GM21723 (cell line): Measurements from ENCODE around the gene GPI.

Experiments used
- ATAC-seq: cut with Tn5 transposase; IDR thresholded peaks from one replicate; pipeline ENCODE4 v1.9.1; 2021; ENCODE audit warnings: mild to moderate bottlenecking, moderate library complexity; ENCODE audit not compliant: unreplicated experiment

The GPI gene

DNA sequence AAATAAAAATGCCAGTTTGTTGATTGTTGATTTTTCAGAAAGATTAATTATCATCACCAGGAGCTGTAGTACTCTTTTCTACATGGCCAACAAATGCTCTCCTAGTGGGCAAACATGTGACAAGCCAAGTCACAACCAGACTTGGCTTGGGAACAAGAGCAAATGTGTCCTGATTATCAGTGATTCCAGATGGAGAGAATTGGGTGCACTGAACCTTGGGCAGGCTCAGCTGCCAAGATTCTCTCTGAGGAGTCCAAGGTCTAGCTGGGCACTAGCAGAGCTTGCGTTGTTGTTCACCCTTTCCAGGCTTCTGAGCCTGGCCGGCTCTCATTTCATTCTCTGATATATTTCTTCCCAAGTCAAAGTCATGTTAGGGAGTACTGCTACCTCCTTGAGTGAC is 27.3 kb upstream of the GPI start:
- ATAC-seq, result no peak

DNA sequence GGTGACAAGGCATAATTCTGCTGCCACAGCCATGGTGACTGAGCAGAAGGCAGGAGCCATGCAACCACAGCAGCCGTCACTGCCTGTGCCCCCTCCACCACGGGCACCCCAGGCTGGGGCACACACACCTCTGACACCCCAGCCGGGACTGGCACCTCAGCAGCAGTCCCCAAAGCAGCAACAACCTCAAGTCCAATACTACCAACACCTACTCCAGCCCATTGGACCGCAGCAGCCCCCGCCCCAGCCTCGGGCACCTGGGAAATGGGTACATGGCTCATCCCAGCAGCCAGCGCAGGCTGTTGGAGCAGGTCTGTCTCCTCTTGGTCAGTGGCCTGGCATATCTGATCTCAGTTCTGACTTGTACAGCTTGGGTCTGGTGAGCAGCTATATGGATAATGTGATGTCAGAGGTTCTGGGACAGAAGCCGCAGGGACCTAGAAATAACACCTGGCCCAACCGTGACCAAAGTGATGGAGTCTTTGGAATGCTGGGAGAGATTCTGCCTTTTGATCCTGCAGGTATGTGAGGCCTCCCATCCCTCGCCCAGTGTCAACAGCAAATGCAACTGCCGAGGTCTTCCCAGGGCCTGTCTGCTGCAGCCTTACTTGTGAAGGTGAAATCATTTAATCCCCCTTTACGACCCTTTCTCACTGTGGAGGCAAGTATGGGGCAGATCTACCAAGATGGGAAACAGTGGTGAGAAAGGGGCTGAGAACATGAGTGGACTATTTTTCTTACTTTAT is 22.9 kb upstream of the GPI start:
- ATAC-seq, result no peak

DNA sequence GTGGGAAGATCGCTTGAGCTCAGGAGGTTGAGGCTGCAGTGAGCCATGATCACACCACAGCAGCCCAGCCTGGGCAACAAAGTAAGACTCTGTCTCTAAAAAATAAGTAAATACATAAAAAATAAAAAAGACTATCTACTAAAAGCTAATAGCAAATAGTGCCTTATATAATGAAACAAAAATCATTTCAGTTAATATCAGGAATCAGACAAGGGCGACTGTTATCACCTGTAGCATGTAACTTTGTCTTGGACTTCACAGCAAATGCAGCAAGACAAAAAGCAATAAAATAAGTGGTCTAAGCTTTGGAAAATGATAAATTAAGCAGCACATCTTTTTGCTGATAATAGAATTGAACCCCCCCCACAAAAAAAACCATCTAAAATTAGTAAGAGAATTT is 21.2 kb upstream of the GPI start:
- ATAC-seq, result no peak

DNA sequence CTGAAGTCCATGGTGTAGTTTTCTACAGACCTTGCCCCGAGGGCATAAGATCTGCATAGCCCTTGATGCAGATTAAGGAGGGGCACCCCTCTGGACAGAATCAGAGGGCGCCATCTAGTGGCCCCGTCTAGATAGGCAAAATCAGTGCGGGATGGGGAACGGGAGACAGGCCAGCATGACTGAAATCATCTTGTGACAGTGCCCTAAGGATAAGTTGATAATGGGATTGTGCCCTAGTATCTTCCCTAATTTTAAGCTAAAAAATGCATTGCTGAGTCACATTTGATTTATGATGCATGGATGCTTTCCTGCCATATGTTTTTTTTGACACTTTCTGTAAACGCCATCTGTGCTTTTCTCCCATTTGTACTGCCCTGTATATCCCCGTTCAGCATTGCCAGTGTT is 19.0 kb upstream of the GPI start:
- ATAC-seq, result no peak

DNA sequence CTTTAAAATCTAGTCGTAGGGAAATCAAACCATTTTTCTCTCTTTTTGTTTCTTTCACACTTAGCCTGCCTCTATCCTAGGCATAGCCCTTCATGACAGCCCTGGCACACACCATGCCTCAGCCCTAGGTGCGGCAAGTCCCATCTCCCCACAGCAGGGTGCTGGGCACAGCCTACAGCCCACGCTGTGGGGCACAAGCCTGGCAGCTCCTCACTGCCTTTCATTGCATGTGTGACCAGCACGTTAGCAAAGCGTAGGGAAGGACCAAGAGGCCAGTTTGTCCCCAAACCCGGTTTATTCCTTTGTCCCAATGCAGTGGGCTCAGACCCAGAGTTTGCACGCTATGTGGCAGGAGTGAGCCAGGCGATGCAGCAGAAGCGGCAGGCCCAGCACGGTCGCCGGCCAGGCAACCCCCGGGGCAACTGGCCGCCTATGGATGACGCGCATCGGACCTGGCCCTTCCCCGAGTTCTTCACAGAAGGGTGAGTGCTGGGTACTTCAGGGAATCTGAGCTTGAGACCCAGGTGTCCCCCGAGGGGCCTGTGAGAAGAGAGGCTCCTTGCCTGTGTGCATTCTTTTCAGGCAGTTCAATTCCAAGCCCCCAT is 17.3 kb upstream of the GPI start:
- no peak for ATAC-seq

DNA sequence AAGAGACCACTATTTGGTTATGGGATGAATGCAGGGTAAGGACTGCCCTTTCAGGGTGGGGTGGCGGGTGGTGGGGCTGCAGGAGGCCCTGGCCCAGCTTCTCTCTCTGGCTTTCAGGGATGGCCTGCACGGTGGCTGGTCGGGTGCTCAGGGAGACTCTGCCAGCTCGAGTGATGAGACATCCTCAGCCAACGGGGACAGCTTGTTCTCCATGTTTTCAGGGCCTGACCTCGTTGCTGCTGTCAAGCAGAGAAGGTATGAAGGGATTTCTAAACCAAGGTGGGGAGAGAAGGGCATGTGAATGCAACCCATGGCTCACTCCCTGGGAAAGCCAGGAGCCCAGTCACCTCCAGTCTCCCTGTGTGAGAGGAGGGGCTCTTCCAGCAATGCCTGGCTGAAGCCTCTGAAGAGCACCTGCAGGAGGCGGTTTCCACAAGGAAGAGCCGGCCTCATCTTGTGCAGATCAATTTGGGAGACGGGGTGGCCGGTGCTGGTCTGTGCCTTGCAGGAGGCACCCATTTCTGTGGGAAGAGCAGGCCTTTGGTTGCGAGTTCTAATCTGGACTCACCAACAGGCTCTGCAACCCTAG is 16.0 kb upstream of the GPI start:
- no peak for ATAC-seq

DNA sequence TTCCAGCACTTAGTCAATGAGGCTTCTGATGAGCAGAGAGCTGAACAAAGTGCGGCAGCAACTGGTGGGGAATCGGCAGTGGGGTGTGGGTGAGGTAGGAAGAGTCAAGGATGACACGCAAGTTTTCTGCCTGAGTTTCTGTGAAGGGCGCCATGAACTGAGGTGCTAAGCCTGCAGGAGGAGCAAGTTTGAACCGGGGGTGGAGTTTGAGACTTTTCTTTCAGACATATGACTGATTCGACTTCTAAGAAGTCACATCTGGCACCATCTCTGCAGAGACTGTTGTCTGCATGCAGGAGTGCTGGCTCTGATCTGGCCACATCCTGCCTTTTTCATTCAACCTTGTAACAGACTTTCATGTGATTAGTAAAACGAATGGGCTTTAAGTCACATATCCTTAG is 14.8 kb upstream of the GPI start:
- ATAC-seq, result no peak

DNA sequence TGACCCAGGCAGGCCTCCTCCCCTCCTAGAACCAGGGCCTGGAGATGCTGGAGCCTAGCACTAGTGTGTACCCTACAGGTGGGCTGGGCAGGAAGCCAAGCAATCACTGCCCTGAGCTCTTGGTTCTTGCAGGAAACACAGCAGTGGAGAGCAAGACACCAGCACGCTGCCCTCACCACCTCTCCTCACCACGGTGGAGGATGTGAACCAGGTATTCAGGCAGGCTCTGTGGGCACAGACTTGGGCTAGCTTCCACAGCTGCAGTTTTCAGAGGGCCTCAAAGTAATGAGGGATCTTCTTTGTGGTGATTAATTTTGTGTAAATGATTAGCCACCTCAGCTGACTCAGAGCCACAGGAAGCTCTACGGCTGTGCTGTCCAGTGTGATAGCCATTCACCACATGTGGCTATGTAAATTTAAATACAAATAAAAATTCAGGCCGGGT is 13.6 kb upstream of the GPI start:
- no peak for ATAC-seq

DNA sequence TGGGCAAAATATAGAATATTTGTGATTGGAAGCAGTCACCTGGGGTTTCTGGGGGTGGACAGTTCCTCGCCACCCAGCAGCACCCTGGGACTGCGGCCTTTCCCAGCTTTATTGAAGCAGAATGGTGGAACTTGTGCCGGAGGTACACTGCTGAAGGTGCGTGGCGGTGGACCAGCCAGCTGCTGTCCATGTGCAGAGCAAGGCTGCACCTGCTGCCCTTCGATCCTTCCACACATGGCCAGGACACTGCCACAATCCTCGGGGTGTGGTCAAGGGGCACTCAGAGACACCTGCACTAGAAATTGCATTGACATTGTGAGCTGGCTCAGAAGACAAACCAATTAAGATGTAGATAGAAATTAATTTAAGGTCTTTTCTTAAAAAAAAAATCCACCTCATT is 11.4 kb upstream of the GPI start:
- ATAC-seq, result no peak

DNA sequence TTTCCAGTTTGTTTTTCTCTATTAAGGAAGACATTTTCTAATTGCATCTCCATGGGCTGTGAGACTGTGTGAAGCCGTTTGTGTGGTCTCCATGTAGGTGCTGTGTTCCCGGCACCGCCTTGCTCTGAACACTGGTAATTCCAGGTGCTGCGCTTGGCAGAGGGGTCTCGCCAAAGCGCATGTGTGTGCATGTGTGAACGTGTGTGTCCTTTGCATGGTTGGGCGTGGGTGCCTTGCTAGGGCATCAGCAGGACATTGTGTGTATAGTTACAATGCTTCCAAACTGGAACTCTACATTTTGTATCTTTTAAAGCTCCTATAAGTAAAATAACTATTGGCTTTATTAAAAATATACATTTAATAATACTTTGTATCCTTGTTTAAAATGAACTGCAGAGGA is 9.8 kb upstream of the GPI start:
- ATAC-seq, result no peak

DNA sequence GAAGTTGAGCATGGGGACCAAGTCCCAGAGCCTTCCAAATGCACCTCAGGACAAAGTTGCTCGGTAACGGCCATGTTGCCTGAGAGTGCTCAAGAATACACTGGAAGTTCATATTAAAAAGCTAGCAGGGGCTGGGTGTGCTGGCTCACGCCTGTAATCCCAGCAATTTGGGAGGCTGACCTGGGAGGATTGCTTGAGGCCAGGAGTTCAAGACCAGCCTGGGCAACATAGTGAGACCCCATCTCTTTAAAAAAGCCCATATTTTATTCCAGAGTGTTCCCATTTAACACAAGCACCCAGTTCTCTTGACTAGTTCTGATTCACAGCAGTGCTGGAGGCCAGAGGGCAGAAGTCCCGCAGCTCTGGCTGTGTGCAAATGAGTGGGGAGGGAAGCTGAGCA is 8.1 kb upstream of the GPI start:
- ATAC-seq, result no peak

DNA sequence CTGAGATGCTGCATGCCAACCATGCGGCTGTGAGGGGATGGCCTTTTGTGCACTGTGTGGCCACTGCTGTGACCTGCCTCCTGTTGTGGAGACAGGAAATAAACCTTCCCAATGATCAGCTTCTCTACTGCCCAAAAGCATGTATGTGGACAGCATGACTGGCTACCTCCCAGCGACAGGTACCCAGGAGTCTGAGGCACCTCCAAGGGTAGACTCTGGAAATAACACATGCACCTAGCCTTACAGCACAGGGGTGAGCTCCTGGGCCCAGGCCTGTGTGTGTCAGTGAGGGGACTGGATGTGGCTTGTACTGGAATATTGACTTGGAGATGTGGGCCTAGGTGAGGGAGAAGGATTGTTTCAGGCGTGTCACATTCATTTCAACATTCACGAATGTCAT is 7.6 kb upstream of the GPI start:
- ATAC-seq, result no peak

DNA sequence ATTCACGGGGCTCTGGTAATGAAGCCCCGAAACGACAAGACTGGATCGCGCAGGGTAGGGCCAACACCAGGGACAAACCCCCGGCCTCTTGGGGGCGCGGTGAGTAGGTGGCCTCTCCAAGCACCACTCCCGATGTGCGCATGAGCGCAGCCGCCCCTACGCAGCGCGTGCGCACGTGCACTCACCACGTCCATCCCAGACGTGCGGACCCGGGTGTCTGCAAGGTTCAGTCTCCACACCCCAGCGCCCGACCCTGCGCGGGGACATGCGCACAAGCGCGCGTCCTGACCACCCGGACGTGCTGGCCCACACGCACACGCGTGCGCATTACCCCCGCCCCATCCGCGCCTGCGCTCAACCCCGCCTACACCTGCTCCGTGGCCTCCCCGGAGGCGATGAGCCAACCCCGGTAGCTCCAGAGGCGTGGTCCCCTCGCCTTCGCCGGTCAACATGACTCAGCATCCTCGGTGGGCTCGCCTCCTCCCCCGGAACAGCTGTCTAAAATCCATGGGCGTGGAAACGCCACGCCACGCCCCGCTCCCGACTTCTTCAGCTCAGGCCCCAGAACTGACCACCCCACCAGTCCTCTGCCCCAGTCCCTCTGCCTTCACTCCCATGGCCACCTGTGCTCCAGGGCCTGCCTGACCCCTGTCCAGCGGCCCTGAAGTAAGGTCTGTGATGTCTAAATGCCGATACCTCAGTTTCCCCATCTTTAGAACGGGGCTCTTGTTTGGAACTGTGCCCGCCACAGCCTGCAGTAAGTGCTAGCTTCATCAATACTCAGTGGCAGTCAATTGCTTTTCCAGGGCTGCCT is 5.6 kb upstream of the GPI start:
- ATAC-seq, result peak; percentile 85

DNA sequence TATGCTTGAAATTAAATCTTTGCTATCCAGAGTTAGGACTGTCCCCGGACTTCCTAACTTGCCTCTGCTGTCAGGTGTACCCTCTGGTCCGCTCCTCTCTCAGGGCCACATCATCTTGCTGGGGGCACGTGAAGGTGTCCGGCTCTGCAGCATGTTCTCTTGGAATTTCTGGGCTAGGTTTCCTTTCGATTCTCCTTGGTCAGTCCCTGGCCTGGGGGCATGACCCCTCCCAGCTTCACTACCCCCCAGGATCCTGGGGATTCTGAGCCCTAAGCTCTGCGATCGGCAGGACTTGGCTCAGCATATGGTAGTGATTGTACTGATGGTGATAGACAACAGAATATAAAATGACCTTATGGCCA is 5.1 kb upstream of the GPI start:
- ATAC-seq, result no peak

DNA sequence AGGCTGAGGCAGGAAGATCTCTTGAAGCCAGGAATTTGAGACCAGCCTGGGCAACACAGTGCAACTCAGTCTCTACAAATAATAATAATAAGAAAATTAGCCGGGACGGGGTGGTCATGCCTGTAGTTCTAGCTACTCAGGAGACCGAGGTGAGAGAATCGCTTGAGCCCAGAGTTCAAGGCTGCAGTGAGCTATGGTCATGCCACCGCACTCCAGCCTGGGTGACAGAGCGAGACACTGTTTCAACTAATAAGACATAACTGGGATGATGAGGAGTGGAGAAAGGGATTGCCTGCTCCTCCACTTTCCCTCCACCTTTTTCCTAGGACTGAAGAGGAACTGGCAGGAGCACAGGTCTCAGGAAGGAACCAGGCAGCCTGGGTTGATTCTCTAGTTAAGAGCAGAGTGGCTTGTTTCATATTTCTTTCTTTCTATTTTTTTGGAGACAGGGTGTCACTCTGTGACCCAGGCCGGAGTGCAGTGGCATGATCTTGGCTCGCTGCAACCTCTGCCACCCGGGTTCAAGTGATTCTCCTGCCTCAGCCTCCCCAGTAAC is 4.6 kb upstream of the GPI start:
- no peak for ATAC-seq

DNA sequence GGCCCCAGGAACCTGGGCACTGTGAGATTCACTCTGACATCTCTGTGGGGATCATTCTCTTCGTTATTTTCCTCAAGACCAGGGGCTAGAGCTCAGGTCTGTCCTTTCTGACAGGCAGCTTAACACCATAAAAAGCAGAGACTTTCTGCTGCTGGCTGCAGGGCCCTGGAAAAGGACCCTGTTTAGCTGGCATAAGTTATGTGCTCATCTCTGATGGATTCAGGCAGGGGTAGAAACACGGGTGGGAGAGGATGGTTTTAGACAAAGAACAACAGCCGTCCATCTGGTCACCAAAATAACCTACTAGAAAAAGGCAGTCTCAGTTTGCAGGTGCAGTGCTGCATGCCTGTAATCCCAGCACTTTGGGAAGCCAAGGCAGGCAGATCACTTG is 2.3 kb upstream of the GPI start:
- ATAC-seq, result no peak

DNA sequence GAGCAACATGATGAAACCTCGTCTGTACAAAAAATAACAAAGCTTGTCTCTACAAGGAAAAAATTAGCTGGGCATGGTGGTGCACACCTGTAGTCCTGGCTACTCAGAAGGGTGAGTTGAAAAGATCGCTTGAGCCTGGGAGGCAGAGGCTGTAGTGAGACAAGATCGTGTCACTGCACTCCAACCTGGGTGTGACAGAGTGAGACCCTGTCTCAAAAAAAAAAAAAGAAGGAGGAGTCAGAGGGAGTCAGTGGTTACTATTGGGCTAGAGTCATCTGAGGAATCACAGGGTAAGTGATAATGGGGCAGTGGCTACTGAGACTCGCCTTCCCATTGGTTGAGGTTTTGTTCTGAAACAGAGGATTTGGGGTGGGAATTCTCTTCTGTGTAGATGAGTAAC is 1.9 kb upstream of the GPI start:
- ATAC-seq, result no peak

DNA sequence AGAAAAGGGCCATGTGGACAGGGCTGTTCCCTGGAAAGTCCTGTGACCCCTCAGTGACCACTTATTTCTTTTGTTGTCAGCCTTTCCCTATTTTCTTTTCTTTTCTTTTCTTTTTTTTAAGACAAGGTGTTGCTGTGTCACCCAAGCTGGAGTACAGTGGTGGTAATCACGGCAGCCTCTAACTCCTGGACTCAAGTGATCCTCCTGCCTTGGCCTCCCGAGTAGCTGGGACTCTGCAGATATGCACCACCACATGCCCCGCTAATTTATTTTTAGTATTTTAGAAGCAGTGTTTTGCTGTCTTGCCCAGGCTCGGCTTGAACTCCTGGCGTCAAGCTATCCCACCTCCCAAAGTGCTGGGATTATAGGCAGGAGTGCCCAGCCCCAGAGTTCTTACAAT is 1.1 kb upstream of the GPI start:
- no peak for ATAC-seq

DNA sequence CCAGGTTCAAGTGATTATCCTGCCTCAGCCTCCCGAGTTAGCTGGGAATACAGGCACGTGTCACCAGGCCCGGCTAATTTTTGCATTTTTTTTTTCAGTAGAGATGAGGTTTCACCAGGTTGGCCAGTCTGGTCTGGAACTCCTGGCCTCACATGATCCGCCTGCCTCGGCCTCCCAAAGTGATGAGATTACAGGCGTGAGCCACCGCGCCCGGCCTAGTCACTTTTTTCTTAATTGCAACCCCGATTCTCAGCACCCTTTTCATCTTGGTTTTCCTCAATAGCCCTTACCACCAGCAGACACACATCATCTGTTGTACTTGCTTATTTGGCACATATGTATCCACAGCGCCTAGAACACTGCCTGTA is 550 bp upstream of the GPI start:
- no peak for ATAC-seq

DNA sequence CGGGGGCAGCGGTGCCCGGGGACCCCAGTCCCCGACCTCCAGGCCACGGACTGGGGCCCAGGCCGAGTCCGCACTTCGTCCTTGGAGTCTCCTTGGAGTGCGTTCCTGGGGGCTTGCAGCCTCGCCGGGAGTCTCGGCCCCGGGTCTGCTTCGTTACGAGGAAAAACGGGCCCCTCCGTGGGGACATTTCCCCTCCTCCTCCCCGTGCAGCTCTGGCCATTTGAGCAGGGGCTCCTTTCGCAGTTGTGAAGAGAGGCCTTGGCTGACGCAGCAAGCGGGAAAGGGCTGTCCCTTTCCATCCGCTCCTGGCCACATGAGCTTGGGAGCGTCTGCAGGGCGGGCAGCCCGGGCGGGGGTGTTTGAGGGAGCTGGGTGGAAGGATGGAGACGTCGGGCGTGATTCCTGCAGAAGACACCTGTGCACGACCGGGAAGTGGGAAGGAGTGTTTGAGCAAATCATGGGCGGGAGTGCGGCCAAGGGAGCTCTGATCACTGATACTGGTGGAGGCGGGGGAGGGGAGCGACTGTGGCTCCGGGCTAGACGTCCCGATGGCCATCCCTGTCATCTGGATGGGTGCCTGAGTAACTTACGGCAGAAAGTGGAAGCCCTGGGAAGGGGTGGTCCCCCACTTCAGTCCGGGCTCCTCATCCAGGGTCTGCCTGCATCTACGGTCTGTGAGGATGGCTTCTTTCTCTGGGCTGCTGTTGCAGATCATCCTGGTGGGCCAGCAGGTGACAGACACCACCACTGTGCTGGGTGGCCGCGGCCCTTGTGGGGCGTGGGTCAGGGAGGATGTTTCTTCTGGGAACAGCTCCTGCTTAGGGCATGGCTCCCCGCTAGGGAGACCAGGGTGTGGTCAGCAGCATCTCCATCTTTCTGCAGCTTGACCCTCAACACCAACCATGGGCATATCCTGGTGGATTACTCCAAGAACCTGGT is 736 bp downstream of the GPI start:
- ATAC-seq, result peak; percentile 16
